WTC11 (cell line): ENCODE results near the gene ZNF681.

Experiments
- GTF2I ChIP-seq: fragments of 250-450 bp; sonication (Bioruptor Pico); conservative IDR thresholded peaks from 2 replicates; pipeline ENCODE4 v1.4.0; 2021; ENCODE audit warnings: mild to moderate bottlenecking
- TCF7 ChIP-seq: sonication (generic); formaldehyde crosslinking; IDR thresholded peaks from 2 replicates; pipeline ENCODE4 v1.8.0; 2022; ENCODE audit warnings: mild to moderate bottlenecking, low read depth, missing genetic modification reagents, moderate library complexity
- TF ChIP-seq, protein P1 (sequence below): fragments of 200-600 bp; IDR thresholded peaks from 2 replicates; pipeline ENCODE4 v1.8.0; 2022; ENCODE audit warnings: antibody characterized with exemption

DNA sequence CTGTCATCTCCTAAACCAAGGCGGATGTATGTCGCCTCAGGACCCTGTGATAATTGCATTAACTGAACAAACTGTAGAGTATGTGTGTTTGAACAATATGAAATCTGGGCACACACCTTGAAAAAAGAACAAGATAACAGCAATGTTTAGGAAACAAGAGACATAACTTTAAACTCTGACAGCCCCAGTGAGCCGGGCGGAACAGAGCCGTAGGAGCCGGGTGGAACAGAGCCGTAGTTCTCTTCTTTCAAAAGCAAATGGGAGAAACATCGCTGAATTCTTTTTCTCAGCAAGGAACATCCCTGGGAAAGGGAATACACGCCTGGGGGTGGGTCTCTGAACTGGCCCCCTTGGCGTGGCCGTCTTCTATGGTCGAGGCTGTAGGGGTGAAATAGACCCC, 39.9 kb downstream of the ZNF681 start:
- TF ChIP-seq, protein P1, sequence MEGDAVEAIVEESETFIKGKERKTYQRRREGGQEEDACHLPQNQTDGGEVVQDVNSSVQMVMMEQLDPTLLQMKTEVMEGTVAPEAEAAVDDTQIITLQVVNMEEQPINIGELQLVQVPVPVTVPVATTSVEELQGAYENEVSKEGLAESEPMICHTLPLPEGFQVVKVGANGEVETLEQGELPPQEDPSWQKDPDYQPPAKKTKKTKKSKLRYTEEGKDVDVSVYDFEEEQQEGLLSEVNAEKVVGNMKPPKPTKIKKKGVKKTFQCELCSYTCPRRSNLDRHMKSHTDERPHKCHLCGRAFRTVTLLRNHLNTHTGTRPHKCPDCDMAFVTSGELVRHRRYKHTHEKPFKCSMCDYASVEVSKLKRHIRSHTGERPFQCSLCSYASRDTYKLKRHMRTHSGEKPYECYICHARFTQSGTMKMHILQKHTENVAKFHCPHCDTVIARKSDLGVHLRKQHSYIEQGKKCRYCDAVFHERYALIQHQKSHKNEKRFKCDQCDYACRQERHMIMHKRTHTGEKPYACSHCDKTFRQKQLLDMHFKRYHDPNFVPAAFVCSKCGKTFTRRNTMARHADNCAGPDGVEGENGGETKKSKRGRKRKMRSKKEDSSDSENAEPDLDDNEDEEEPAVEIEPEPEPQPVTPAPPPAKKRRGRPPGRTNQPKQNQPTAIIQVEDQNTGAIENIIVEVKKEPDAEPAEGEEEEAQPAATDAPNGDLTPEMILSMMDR = no peak
- TF ChIP-seq TCF7 (no peak), GTF2I (CRISPR knock-in tag) (no peak)
